GM12874 (cell line): ENCODE results near the gene TIMM50.

Experiments
- CTCF ChIP-seq: IDR thresholded peaks from 2 replicates; pipeline ENCODE4 v1.5.1; 2011; ENCODE audit warnings: low read depth, mild to moderate bottlenecking, control low read depth, low read length, moderate library complexity; ENCODE audit not compliant: insufficient read depth

The TIMM50 gene

GRCh38 chr19:39518458-39518857, 37.8 kb downstream of the TIMM50 start:
- TF ChIP-seq CTCF = no peak

- no peak for TF ChIP-seq CTCF
These were observed 38.3 kb downstream of the TIMM50 start for GRCh38 chr19:39518975-39519374.

- no peak for TF ChIP-seq CTCF
These were observed 40.2 kb downstream of the TIMM50 start for GRCh38 chr19:39520541-39521484.

- no peak for TF ChIP-seq CTCF
These were observed 43.9 kb downstream of the TIMM50 start for GRCh38 chr19:39524495-39524894.

- TF ChIP-seq CTCF = no peak
These were observed 44.6 kb downstream of the TIMM50 start for GRCh38 chr19:39525205-39525604.

GRCh38 chr19:39531834-39532232, 51.2 kb downstream of the TIMM50 start:
- TF ChIP-seq CTCF = no peak

GRCh38 chr19:39532233-39533002, 51.8 kb downstream of the TIMM50 start, which contains the start of gene EID2B:
TSS of gene EID2B (minus strand) at chr19:39532852. CDS start at chr19:39532802, 50 bp downstream.
- peak; percentile 99 for TF ChIP-seq CTCF
